ENCODE data around the gene FAM222A. TPM values are rescaled to one million over a fixed set of nuclear protein-coding genes. Genes with fewer than 3 reads are reported as not detected.

FAM222A gene
- total RNA-seq, 3 donors from 2014 or later (not counting 1 experiment from before 2014, with no cell fraction given), result 3.1 to 6.6 (median 4.0) TPM

- no peak overlapping the region for H3K4me3 ChIP-seq (ENCODE audit: low read length)
- no peaks in the 10 kb centered on the region for H3K9me3 ChIP-seq (ENCODE audit: control insufficient read depth, insufficient read depth, low read length)
- no peaks in the 10 kb centered on the region for H3K9me3 Mint-ChIP-seq
- no peak for DNase-seq
- H3K36me3 ChIP-seq (ENCODE audit: control insufficient read depth, insufficient read depth, low read length), result no peaks in the 10 kb centered on the region
- no peaks in the 10 kb centered on the region for H3K4me1 Mint-ChIP-seq
- WGBS (ENCODE audit: insufficient coverage), result 61% methylated on average over 11 of the region's 12 CpGs
- no peak overlapping the region for H3K27ac Mint-ChIP-seq
- intact Hi-C loops (cut with micrococcal nuclease), result no loop called here
- no peak for TF ChIP-seq CTCF (IDR thresholded peaks at IDR 0.05)
- H3K4me3 Mint-ChIP-seq, result no peak overlapping the region
- peaks cover 20 to 23% of the 10 kb centered on the region in 2 donors for H3K27me3 Mint-ChIP-seq (ENCODE audit: low read depth in 2 of 2)
- H3K27me3 ChIP-seq (ENCODE audit: control insufficient read depth, insufficient read depth, low read length), result peaks cover 2% of the 10 kb centered on the region
- no peaks in the 10 kb centered on the region for H3K36me3 Mint-ChIP-seq
- H3K27ac ChIP-seq (ENCODE audit: low read length), result no peak overlapping the region
- ATAC-seq, result no peak
- no peaks in the 10 kb centered on the region for H3K4me1 ChIP-seq (ENCODE audit: control insufficient read depth, insufficient read depth, low read length)
Observed at GRCh38 chr12:109735051-109735521, 21.5 kb downstream of the FAM222A start.

DNA sequence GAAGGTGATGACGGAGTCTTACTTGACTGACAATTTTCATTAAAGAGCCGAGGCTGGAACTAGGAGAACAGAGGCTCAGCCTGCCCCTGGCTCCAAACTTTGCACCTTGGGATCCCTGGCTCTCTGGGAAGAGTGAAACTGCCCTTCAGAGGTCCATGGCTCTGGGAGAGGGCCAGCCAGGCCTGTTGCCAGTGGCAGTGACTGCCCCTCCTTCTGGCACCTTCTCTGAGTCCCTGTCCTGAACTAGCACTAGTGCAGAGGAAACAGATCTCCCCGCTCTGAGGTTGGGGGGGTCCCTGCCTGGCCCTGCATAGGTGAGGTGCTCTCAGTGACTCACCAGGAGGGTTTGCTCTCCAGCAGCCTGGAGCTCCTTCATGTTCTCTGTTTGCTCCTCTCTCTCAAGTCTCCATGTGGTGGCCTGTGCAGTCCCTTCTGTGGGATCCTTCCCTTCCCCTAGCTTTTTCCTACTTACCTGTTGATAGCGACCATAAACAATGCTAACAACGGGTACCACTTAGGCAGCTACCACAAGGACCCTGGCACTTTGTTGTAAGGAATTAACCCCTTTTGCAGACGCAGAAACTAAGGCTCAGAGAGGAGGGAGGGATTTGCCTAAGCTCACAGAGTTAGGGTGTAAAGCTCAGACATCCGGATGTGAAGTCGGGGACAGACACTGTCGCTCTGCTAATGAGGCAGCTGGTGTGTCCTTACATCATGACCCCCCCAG lies 22.4 kb downstream of the FAM222A start:
- H3K9me3 ChIP-seq (ENCODE audit: control insufficient read depth, insufficient read depth, low read length), result no peaks in the 10 kb centered on the region
- Mint-ChIP-seq H3K27ac (no peak overlapping the region), H3K27me3 (ENCODE audit: low read depth in 2 of 2) (peaks cover 23 to 24% of the 10 kb centered on the region in 2 donors), H3K9me3 (no peaks in the 10 kb centered on the region), H3K4me3 (no peak overlapping the region), H3K36me3 (no peaks in the 10 kb centered on the region), H3K4me1 (no peaks in the 10 kb centered on the region)
- DNase-seq, result peak in 1 of 2 donors; percentile 12
- TF ChIP-seq CTCF (IDR thresholded peaks at IDR 0.05), result no peak
- intact Hi-C loops (cut with micrococcal nuclease), result no loop called here
- no peaks in the 10 kb centered on the region for H3K4me1 ChIP-seq (ENCODE audit: control insufficient read depth, insufficient read depth, low read length)
- ATAC-seq, result peak in 1 of 3 donors; percentile 15
- no peak overlapping the region for H3K4me3 ChIP-seq (ENCODE audit: low read length)
- 65% methylated on average over 9 of the region's 9 CpGs for WGBS (ENCODE audit: insufficient coverage)
- H3K27me3 ChIP-seq (ENCODE audit: control insufficient read depth, insufficient read depth, low read length), result peaks cover 2% of the 10 kb centered on the region
- H3K36me3 ChIP-seq (ENCODE audit: control insufficient read depth, insufficient read depth, low read length), result no peaks in the 10 kb centered on the region
- H3K27ac ChIP-seq (ENCODE audit: low read length), result no peak overlapping the region

- Histone ChIP-seq H3K27ac (ENCODE audit: low read length) (no peak overlapping the region), H3K4me3 (ENCODE audit: low read length) (no peak overlapping the region), H3K36me3 (ENCODE audit: control insufficient read depth, insufficient read depth, low read length) (no peaks in the 10 kb centered on the region), H3K27me3 (ENCODE audit: control insufficient read depth, insufficient read depth, low read length) (peaks cover 2% of the 10 kb centered on the region), H3K9me3 (ENCODE audit: control insufficient read depth, insufficient read depth, low read length) (no peaks in the 10 kb centered on the region), H3K4me1 (ENCODE audit: control insufficient read depth, insufficient read depth, low read length) (no peaks in the 10 kb centered on the region)
- intact Hi-C loops (cut with micrococcal nuclease), result loop anchor here (1.0 kb wide), 1 partner anchor 28 kb away; no protein-coding TSS in a partner anchor
- H3K4me3 Mint-ChIP-seq, result no peak overlapping the region
- DNase-seq (peak; percentile 15 to 38), ATAC-seq (peak; percentile 43 to 88 (median 75))
- 29% methylated on average over 12 of the region's 12 CpGs for WGBS (ENCODE audit: insufficient coverage)
- peaks cover 23 to 24% of the 10 kb centered on the region in 2 donors for H3K27me3 Mint-ChIP-seq (ENCODE audit: low read depth in 2 of 2)
- no peaks in the 10 kb centered on the region for H3K36me3 Mint-ChIP-seq
- H3K9me3 Mint-ChIP-seq, result no peaks in the 10 kb centered on the region
- no peak overlapping the region for H3K27ac Mint-ChIP-seq
- no peak for TF ChIP-seq CTCF (IDR thresholded peaks at IDR 0.05)
- no peaks in the 10 kb centered on the region for H3K4me1 Mint-ChIP-seq
Observed at GRCh38 chr12:109736552-109737108, 23.0 kb downstream of the FAM222A start.

Data from natural killer cell (primary cell).